Caco-2 (cell line): ENCODE measurements around the gene HID1. TPM values are rescaled to one million over a fixed set of nuclear protein-coding genes. Genes with fewer than 3 reads are reported as not detected.

Source experiments
- BruUV-seq: library from RNA; stranded (reverse); fragments of 400-500 nt; replicated peaks from 2 replicates; lab custom pipeline; 2021; lab: Mats Ljungman, UMichigan
- CTCF ChIA-PET: fragments of 300-600 bp; sonication (Branson Sonifier 250); formaldehyde crosslinking; loops from one replicate; lab custom pipeline; 2022; ENCODE audit warnings: antibody characterized with exemption; lab: Charles Lee
- POLR2A ChIA-PET: fragments of 300-600 bp; sonication (Branson Sonifier 250); formaldehyde crosslinking; loops from one replicate; lab custom pipeline; 2022; ENCODE audit warnings: antibody characterized with exemption; lab: Charles Lee
- DNase-seq, 2 experiments: peaks; one replicate each; pipeline versions ENCODE4 v3.0.0 to v3.0.0-alpha.2; 2020 to 2022
- H3K27me3 ChIP-seq: replicated peaks from 2 replicates; pipeline ENCODE4 v1.6.0; 2011; ENCODE audit warnings: low read length; ENCODE audit not compliant: control insufficient read depth, insufficient read depth
- H3K36me3 ChIP-seq: 2 replicates; pipeline ENCODE4 v1.5.1; 2011; ENCODE audit warnings: low read length; ENCODE audit not compliant: control insufficient read depth, insufficient read depth
- H3K4me1 ChIP-seq: fragments of 250-450 bp; sonication (Bioruptor Pico); 2 replicates; pipeline ENCODE4 v1.5.1; 2020; ENCODE audit warnings: mild to moderate bottlenecking
- H3K4me3 ChIP-seq: 2 replicates; pipeline ENCODE4 v1.5.1; 2011; ENCODE audit warnings: low read depth, mild to moderate bottlenecking, control low read depth, low read length
- H3K9me3 ChIP-seq: fragments of 250-450 bp; sonication (Bioruptor Pico); 2 replicates; pipeline ENCODE4 v1.5.1; 2020; ENCODE audit warnings: mild to moderate bottlenecking, moderate library complexity
- H3K27ac Mint-ChIP-seq: one replicate; pipeline ENCODE4 v1.8.0; 2022; ENCODE audit warnings: mixed read lengths; ENCODE audit not compliant: unreplicated experiment
- H3K27me3 Mint-ChIP-seq: one replicate; pipeline ENCODE4 v1.8.0; 2022; ENCODE audit warnings: mixed read lengths; ENCODE audit not compliant: insufficient read depth, unreplicated experiment
- H3K36me3 Mint-ChIP-seq: one replicate; pipeline ENCODE4 v1.8.0; 2022; ENCODE audit warnings: mild to moderate bottlenecking, mixed read lengths; ENCODE audit not compliant: insufficient read depth, unreplicated experiment
- H3K4me1 Mint-ChIP-seq: one replicate; pipeline ENCODE4 v1.8.0; 2022; ENCODE audit warnings: low read depth, mixed read lengths; ENCODE audit not compliant: unreplicated experiment
- H3K4me3 Mint-ChIP-seq: one replicate; pipeline ENCODE4 v1.8.0; 2022; ENCODE audit warnings: mild to moderate bottlenecking, moderate library complexity, mixed read lengths; ENCODE audit not compliant: unreplicated experiment
- H3K9me3 Mint-ChIP-seq: one replicate; pipeline ENCODE4 v1.8.0; 2022; ENCODE audit warnings: mixed read lengths; ENCODE audit not compliant: unreplicated experiment
- intact Hi-C: fragments of 100-400 bp; cut with micrococcal nuclease; formaldehyde crosslinking; loops from one replicate; pipeline ENCODE4 v1.10.0; 2022; ENCODE audit not compliant: unreplicated experiment
- total RNA-seq: library from RNA; stranded (reverse); gene quantifications from 2 replicates; pipeline ENCODE4 v1.2.3, GENCODE V29; 2022
- TF ChIP-seq, protein P1 (sequence below), 2 experiments: fragments of 200-600 bp in 1 of 2; IDR thresholded peaks; 1 replicate in 1 of 2; 2 replicates in 1 of 2; pipeline versions ENCODE4 v1.5.1 to v1.8.0; 2011 to 2022; ENCODE audit warnings: antibody characterized with exemption in 1 of 2, control low read depth in 1 of 2, inconsistent platforms in 1 of 2, low read depth in 1 of 2, low read length in 1 of 2, mild to moderate bottlenecking in 1 of 2, moderate library complexity in 1 of 2; ENCODE audit not compliant: insufficient read depth in 1 of 2, severe bottlenecking in 1 of 2, unreplicated experiment in 1 of 2

The HID1 gene
- total RNA-seq, 1 experiment from 2014 or later, result 29.8 TPM

DNA sequence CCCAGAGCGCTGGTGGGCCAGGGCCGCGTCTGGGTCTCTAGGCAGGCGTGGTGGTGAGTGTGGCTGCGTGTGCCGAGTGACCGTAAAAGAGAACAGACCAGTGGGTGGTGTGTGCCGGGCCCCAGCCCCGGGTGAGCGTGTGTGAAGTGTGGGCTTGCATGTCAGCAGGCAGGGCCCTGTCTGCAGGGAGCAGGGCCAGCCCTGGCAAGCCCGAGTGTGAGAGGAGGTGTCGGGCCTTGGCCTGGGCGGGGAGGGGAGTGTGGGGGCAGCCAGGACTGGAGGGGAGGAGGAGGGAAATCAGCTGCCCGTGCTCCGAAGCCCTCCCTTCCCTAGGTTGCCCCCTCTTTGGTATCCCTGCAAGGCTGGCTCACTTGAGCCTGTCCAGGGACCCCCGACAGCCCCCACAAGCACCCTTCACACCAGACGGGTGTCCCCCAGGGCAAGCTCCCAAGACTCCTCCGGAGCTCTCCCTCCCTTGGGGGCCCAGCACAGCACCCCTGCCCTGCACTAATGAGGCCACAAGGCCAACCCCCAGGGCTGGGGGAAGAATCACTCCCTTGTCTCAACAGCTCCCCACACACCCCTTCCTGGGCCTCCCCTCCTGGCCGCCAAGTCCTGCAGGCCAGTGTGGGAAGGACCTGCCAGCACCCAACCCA, 51.4 kb downstream of the HID1 start:
- no peaks in the 10 kb centered on the region for H3K36me3 Mint-ChIP-seq
- H3K4me1 Mint-ChIP-seq, result no peaks in the 10 kb centered on the region
- CTCF ChIA-PET, result interaction anchor here (0.7 to 2.3 kb wide), 5 partner anchors 36 to 92 kb away, joined by 3 to 10 read pairs (median 3); partner anchors contain the start of gene MRPL58

DNA sequence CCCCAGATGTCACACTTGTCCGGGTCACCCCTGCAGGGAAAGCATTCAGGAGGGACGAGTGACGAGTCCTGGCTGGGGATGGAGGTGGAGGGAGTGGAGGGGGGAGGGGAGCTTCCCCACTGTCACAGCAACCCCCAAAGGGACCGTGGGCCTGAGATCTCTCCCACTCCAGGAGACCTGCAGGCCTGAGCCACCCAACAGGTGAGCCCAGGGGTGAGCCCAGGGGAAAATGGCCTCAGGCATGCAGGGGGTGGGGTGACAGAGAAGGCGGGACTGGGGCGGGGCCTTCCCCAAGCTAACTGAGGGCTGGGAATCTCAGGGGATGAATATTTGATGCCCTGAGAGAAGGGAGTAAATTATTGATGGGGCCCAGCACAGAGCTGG, 51.9 kb downstream of the HID1 start:
- Mint-ChIP-seq H3K9me3 (no peaks in the 10 kb centered on the region), H3K36me3 (no peaks in the 10 kb centered on the region), H3K27me3 (peaks cover 14% of the 10 kb centered on the region), H3K27ac (no peak overlapping the region), H3K4me3 (no peak overlapping the region), H3K4me1 (no peaks in the 10 kb centered on the region)
- no peaks in the 10 kb centered on the region for H3K36me3 ChIP-seq
- BruUV-seq, result no TSS peak
- peak in 1 of 2 experiments; percentile 47 for DNase-seq
- ChIA-PET POLR2A (interaction anchor here (0.9 kb wide), 1 partner anchor 92 kb away, joined by 3 read pairs; the partner anchor contains the start of gene MRPL58), CTCF (interaction anchor here (0.8 to 2.3 kb wide), 3 partner anchors 37 to 40 kb away, joined by 3 to 10 read pairs (median 3); no protein-coding TSS in a partner anchor)
- peaks cover 6% of the 10 kb centered on the region; the same call in 1 of the 2 replicates for H3K4me1 ChIP-seq
- intact Hi-C loops, result no loop called here
- no peak overlapping the region for H3K4me3 ChIP-seq
- TF ChIP-seq, protein P1, sequence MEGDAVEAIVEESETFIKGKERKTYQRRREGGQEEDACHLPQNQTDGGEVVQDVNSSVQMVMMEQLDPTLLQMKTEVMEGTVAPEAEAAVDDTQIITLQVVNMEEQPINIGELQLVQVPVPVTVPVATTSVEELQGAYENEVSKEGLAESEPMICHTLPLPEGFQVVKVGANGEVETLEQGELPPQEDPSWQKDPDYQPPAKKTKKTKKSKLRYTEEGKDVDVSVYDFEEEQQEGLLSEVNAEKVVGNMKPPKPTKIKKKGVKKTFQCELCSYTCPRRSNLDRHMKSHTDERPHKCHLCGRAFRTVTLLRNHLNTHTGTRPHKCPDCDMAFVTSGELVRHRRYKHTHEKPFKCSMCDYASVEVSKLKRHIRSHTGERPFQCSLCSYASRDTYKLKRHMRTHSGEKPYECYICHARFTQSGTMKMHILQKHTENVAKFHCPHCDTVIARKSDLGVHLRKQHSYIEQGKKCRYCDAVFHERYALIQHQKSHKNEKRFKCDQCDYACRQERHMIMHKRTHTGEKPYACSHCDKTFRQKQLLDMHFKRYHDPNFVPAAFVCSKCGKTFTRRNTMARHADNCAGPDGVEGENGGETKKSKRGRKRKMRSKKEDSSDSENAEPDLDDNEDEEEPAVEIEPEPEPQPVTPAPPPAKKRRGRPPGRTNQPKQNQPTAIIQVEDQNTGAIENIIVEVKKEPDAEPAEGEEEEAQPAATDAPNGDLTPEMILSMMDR (IDR thresholded peaks at IDR 0.05; ENCODE audit: insufficient read depth in 1 of 2, low read depth in 1 of 2, low read length in 1 of 2, severe bottlenecking in 1 of 2, unreplicated experiment in 1 of 2), result no peak
- H3K27me3 ChIP-seq, result peaks cover 1% of the 10 kb centered on the region; the same call in 1 of the 2 replicates
- H3K9me3 ChIP-seq, result no peaks in the 10 kb centered on the region

More for the DNA sequence above, 51.4 kb downstream of the HID1 start:
- BruUV-seq, result no TSS peak
- TF ChIP-seq, protein P1 (IDR thresholded peaks at IDR 0.05; ENCODE audit: insufficient read depth in 1 of 2, low read depth in 1 of 2, low read length in 1 of 2, severe bottlenecking in 1 of 2, unreplicated experiment in 1 of 2), result no peak
- no peaks in the 10 kb centered on the region for H3K36me3 ChIP-seq
- Mint-ChIP-seq H3K9me3 (no peaks in the 10 kb centered on the region), H3K27me3 (peaks cover 16% of the 10 kb centered on the region), H3K4me3 (no peak overlapping the region), H3K27ac (no peak overlapping the region)
- H3K4me3 ChIP-seq, result no peak overlapping the region
- peaks cover 1% of the 10 kb centered on the region; the same call in 1 of the 2 replicates for H3K27me3 ChIP-seq
- intact Hi-C loops, result no loop called here
- no peaks in the 10 kb centered on the region for H3K9me3 ChIP-seq
- DNase-seq, result no peak
- POLR2A ChIA-PET, result interaction anchor here (0.9 kb wide), 1 partner anchor 91 kb away, joined by 3 read pairs; the partner anchor contains the start of gene MRPL58
- peaks cover 6% of the 10 kb centered on the region; the same call in 1 of the 2 replicates for H3K4me1 ChIP-seq

DNA sequence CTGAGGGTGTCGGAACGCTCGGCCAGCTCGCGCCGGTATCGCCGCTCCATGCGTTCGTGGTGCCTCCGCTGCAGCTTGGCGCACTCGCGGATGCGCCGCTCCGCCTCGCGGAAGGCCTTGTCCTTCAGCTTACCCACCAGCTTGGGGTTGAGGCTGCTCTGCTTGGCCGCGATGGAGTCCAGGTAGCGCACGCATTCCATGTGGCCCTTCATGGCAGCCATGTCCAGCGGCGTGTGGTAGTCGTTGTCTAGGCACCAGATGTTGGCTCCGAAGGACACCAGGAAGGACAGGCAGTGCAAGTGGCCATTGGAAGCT, 52.3 kb downstream of the HID1 start:
- H3K4me1 Mint-ChIP-seq, result no peaks in the 10 kb centered on the region
- Histone ChIP-seq H3K9me3 (no peaks in the 10 kb centered on the region), H3K27me3 (peaks cover 1% of the 10 kb centered on the region; the same call in 1 of the 2 replicates), H3K36me3 (no peaks in the 10 kb centered on the region), H3K4me1 (peaks cover 6% of the 10 kb centered on the region; the same call in 1 of the 2 replicates), H3K4me3 (no peak overlapping the region)
- BruUV-seq, result no TSS peak
- no peaks in the 10 kb centered on the region for H3K9me3 Mint-ChIP-seq
- no peak overlapping the region for H3K27ac Mint-ChIP-seq
- H3K4me3 Mint-ChIP-seq, result no peak overlapping the region
- TF ChIP-seq, protein P1 (IDR thresholded peaks at IDR 0.05; ENCODE audit: insufficient read depth in 1 of 2, low read depth in 1 of 2, low read length in 1 of 2, severe bottlenecking in 1 of 2, unreplicated experiment in 1 of 2), result no peak
- intact Hi-C loops, result no loop called here
- CTCF ChIA-PET, result interaction anchor here (1.3 to 2.3 kb wide), 2 partner anchors 37 to 40 kb away, joined by 3 to 10 read pairs; no protein-coding TSS in a partner anchor
- POLR2A ChIA-PET, result no interaction called here
- H3K36me3 Mint-ChIP-seq, result no peaks in the 10 kb centered on the region
- no peak for DNase-seq
- H3K27me3 Mint-ChIP-seq, result peaks cover 12% of the 10 kb centered on the region
